C4-2B (cell line): Measurements from ENCODE around the gene ASPHD2.

Experiments
- ZFX ChIP-seq: fragments of 450-650 bp; IDR thresholded peaks from 2 replicates; pipeline ENCODE4 v1.6.1; 2017
- TF ChIP-seq, protein P1 (sequence below): fragments of 450-650 bp; conservative IDR thresholded peaks from 2 replicates; pipeline ENCODE4 v1.5.1; 2017; ENCODE audit warnings: mild to moderate bottlenecking

DNA sequence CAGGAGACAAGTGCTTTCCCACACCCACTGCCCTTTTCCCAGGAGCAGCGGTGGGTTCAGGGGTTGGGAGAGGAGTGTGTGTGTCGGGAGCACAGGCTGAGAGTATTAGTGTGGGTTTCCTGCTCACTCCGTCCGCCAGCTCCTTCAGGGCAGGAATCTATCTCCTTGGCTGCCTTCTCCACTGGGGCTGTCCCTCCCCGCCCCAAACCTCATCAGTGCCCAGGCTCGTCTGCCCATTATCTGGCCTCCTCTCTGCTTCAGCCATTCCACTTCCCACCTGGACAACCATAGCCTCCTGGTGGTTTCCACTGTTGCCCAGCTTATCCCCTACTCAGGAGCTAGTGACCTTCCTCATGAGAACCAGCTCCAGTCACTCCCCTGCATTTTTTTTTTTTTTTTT lies 19.9 kb downstream of the ASPHD2 start:
- TF ChIP-seq, protein P1, sequence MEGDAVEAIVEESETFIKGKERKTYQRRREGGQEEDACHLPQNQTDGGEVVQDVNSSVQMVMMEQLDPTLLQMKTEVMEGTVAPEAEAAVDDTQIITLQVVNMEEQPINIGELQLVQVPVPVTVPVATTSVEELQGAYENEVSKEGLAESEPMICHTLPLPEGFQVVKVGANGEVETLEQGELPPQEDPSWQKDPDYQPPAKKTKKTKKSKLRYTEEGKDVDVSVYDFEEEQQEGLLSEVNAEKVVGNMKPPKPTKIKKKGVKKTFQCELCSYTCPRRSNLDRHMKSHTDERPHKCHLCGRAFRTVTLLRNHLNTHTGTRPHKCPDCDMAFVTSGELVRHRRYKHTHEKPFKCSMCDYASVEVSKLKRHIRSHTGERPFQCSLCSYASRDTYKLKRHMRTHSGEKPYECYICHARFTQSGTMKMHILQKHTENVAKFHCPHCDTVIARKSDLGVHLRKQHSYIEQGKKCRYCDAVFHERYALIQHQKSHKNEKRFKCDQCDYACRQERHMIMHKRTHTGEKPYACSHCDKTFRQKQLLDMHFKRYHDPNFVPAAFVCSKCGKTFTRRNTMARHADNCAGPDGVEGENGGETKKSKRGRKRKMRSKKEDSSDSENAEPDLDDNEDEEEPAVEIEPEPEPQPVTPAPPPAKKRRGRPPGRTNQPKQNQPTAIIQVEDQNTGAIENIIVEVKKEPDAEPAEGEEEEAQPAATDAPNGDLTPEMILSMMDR, result no peak
- no peak for TF ChIP-seq ZFX
